Fibroblast of lung (primary cell): ENCODE results near the gene FBXL17. TPM values are rescaled to one million over a fixed set of nuclear protein-coding genes. Genes with fewer than 3 reads are reported as not detected.

Source experiments
- DNase-seq, 2 donors: peaks; one replicate each; pipeline versions ENCODE4 v3.0.0 to v3.0.0-alpha.2; 2010; ENCODE audit warnings: low read depth in 2 of 2
- H2AFZ ChIP-seq: 2 replicates; pipeline ENCODE4 v1.5.1; 2012; ENCODE audit warnings: low read length, control low read depth, inconsistent platforms
- H3K27ac ChIP-seq: 2 replicates; pipeline ENCODE4 v1.5.1; 2011; ENCODE audit warnings: low read length, control low read depth; ENCODE audit not compliant: insufficient read depth
- H3K27me3 ChIP-seq: 2 replicates; pipeline ENCODE4 v1.5.1; 2011; ENCODE audit warnings: mild to moderate bottlenecking, low read length; ENCODE audit not compliant: control insufficient read depth, insufficient read depth
- H3K36me3 ChIP-seq: 2 replicates; pipeline ENCODE4 v1.5.1; 2011; ENCODE audit warnings: low read length; ENCODE audit not compliant: control insufficient read depth, insufficient read depth
- H3K4me1 ChIP-seq: 2 replicates; pipeline ENCODE4 v1.5.1; 2011; ENCODE audit warnings: low read length; ENCODE audit not compliant: control insufficient read depth, insufficient read depth; ENCODE audit errors: extremely low read depth
- H3K4me2 ChIP-seq: 2 replicates; pipeline ENCODE4 v1.5.1; 2011; ENCODE audit warnings: low read length, control low read depth; ENCODE audit not compliant: insufficient read depth; ENCODE audit errors: extremely low read depth
- H3K4me3 ChIP-seq, 4 experiments: fragments of 200-600 bp in 1 of 4; sonication (generic) in 1 of 4; replicated peaks in 1 of 4; 2 replicates each; pipeline ENCODE4 v1.5.1; 2011 to 2016; ENCODE audit warnings: low read length in 4 of 4, low read depth in 3 of 4, mild to moderate bottlenecking in 3 of 4, control low read depth in 2 of 4, inconsistent platforms in 1 of 4, mixed read lengths in 1 of 4; ENCODE audit not compliant: insufficient read depth in 1 of 4; ENCODE audit errors: control extremely low read depth in 1 of 4
- H3K79me2 ChIP-seq: 2 replicates; pipeline ENCODE4 v1.5.1; 2012; ENCODE audit warnings: mild to moderate bottlenecking, low read length, inconsistent platforms; ENCODE audit not compliant: control insufficient read depth, insufficient read depth
- H3K9ac ChIP-seq: 2 replicates; pipeline ENCODE4 v1.5.1; 2011; ENCODE audit warnings: mild to moderate bottlenecking, low read length, control low read depth; ENCODE audit not compliant: insufficient read depth
- H3K9me3 ChIP-seq: 2 replicates; pipeline ENCODE4 v1.5.1; 2012; ENCODE audit warnings: low read depth, low read length; ENCODE audit not compliant: control insufficient read depth, insufficient read depth
- H4K20me1 ChIP-seq: 2 replicates; pipeline ENCODE4 v1.5.1; 2011; ENCODE audit warnings: low read length; ENCODE audit not compliant: control insufficient read depth, insufficient read depth; ENCODE audit errors: extremely low read depth
- EZH2 ChIP-seq: IDR thresholded peaks from 2 replicates; pipeline ENCODE4 v1.5.1; 2012; ENCODE audit warnings: low read length, control low read depth, mild to moderate bottlenecking; ENCODE audit errors: missing control alignments
- polyA plus RNA-seq, 2 donors: library from polyadenylated mRNA; depleted of rRNA in 1 of 2; stranded (reverse) in 1 of 2; unstranded in 1 of 2; fragments of >200 nt; gene quantifications; 2 replicates each; pipeline ENCODE4 v1.2.1, GENCODE V29; 2011 to 2012; ENCODE audit warnings: missing spikeins in 1 of 2
- total RNA-seq: library from RNA; depleted of rRNA; stranded (reverse); fragments of >200 nt; gene quantifications from 2 replicates; pipeline ENCODE4 v1.2.1, GENCODE V29; 2014
- TF ChIP-seq, protein P1 (sequence below), 2 donors: IDR thresholded peaks in 1 of 2; conservative IDR thresholded peaks in 1 of 2; 1 replicate in 1 of 2; 2 replicates in 1 of 2; pipeline ENCODE4 v1.5.1; 2011 to 2012; ENCODE audit warnings: low read length in 2 of 2, control low read depth in 1 of 2, inconsistent platforms in 1 of 2, low read depth in 1 of 2, mild to moderate bottlenecking in 1 of 2

Gene FBXL17
- total and polyA plus RNA-seq, 2 donors (not counting 1 experiment from before 2014, with no cell fraction given) = 7.1 to 8.3 TPM

DNA sequence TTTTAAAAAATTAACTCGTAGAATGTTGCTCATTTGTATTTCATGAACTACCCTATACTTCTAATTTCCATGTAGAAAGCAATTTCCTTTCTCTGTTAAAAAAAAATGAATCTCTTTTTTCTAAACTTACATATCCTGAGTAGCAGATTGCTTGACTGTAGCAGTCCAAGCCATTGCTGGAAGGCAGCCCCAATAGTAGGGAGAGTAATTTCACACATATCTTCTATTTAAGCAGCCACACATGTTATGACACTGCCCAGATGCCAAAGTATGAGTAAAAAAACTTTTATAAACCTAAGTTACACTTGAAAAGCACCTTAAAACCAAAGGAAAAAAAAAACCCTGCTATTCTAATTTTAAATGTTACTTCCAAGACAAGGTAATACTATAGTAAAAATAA lies 69.6 kb downstream of the FBXL17 start:
- no peaks in the 10 kb centered on the region for H3K9me3 ChIP-seq
- H3K4me2 ChIP-seq = no peak overlapping the region
- H3K27me3 ChIP-seq = no peaks in the 10 kb centered on the region
- no peak overlapping the region for H2AFZ ChIP-seq
- no peak for DNase-seq
- no peaks in the 10 kb centered on the region for H3K4me1 ChIP-seq
- H3K9ac ChIP-seq = no peak overlapping the region
- no peak overlapping the region for H3K4me3 ChIP-seq
- no peaks in the 10 kb centered on the region for H4K20me1 ChIP-seq
- H3K36me3 ChIP-seq = no peaks in the 10 kb centered on the region
- no peak overlapping the region for H3K27ac ChIP-seq
- H3K79me2 ChIP-seq = no peaks in the 10 kb centered on the region
- TF ChIP-seq EZH2 = no peak
- TF ChIP-seq, protein P1, sequence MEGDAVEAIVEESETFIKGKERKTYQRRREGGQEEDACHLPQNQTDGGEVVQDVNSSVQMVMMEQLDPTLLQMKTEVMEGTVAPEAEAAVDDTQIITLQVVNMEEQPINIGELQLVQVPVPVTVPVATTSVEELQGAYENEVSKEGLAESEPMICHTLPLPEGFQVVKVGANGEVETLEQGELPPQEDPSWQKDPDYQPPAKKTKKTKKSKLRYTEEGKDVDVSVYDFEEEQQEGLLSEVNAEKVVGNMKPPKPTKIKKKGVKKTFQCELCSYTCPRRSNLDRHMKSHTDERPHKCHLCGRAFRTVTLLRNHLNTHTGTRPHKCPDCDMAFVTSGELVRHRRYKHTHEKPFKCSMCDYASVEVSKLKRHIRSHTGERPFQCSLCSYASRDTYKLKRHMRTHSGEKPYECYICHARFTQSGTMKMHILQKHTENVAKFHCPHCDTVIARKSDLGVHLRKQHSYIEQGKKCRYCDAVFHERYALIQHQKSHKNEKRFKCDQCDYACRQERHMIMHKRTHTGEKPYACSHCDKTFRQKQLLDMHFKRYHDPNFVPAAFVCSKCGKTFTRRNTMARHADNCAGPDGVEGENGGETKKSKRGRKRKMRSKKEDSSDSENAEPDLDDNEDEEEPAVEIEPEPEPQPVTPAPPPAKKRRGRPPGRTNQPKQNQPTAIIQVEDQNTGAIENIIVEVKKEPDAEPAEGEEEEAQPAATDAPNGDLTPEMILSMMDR (conservative IDR thresholded peaks at IDR 0.05 in 1 of 2, IDR thresholded peaks at IDR 0.05 in 1 of 2; ENCODE audit: low read depth in 1 of 2, low read length in 2 of 2) = no peak

DNA sequence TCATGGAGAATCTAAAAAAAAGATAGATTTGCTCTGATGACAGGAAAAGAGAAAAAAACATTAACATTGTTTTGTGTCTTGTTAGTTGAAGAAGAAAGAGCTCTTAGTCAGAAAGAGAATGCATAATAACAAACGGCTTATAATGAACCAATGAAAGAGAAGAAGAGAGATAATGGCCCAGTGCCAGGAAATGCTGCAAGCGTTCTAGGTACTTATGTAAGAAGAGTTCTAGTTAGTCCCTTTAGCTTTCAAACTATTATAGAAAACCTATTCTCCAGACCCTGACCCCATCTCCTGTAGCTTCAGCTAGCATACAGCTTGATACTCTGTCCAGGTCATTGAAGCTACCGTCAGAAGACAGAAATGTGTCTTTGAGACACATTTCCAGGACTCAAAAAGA lies 70.2 kb downstream of the FBXL17 start:
- TF ChIP-seq, protein P1 (conservative IDR thresholded peaks at IDR 0.05 in 1 of 2, IDR thresholded peaks at IDR 0.05 in 1 of 2; ENCODE audit: low read depth in 1 of 2, low read length in 2 of 2) = no peak
- no peak for TF ChIP-seq EZH2

DNA sequence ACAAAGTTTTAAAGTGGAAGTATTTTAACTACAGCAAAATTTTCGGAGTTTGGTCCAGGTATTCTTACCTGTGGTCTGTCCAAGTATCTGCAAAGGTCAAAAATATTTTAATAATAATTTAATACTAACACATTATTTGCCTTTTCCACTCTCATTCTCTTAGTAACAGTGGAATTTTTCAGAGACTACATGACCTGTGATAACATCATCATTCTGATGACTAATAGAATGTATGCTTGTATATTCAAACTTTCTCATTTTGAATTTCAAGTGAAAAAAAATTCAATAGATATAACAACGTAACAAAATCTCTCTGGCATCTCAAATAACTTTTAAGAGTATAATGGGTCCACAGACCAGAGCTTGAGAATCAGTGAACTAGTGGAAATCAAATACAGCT lies 78.3 kb downstream of the FBXL17 start:
- Histone ChIP-seq H3K27ac (no peak overlapping the region), H3K79me2 (no peaks in the 10 kb centered on the region), H3K27me3 (no peaks in the 10 kb centered on the region), H3K4me1 (no peaks in the 10 kb centered on the region), H3K4me2 (no peak overlapping the region), H3K36me3 (no peaks in the 10 kb centered on the region), H3K9ac (no peak overlapping the region), H2AFZ (no peak overlapping the region), H3K9me3 (no peaks in the 10 kb centered on the region), H3K4me3 (no peak overlapping the region), H4K20me1 (no peaks in the 10 kb centered on the region)
- no peak for TF ChIP-seq EZH2
- TF ChIP-seq, protein P1 (conservative IDR thresholded peaks at IDR 0.05 in 1 of 2, IDR thresholded peaks at IDR 0.05 in 1 of 2; ENCODE audit: low read depth in 1 of 2, low read length in 2 of 2) = no peak
- no peak for DNase-seq

More for the DNA sequence above, 70.2 kb downstream of the FBXL17 start:
- Histone ChIP-seq H3K4me3 (no peak overlapping the region), H3K9ac (no peak overlapping the region), H3K79me2 (no peaks in the 10 kb centered on the region), H3K27me3 (no peaks in the 10 kb centered on the region), H3K36me3 (no peaks in the 10 kb centered on the region), H3K27ac (no peak overlapping the region), H3K4me2 (no peak overlapping the region), H2AFZ (no peak overlapping the region), H4K20me1 (no peaks in the 10 kb centered on the region), H3K9me3 (no peaks in the 10 kb centered on the region), H3K4me1 (no peaks in the 10 kb centered on the region)
- no peak for DNase-seq
